Measurements from ENCODE around the gene SCOC. TPM values are rescaled to one million over a fixed set of nuclear protein-coding genes. Genes with fewer than 3 reads are reported as not detected.

The SCOC gene
- total and polyA plus RNA-seq, 10 of the 15 experiments (the other 5 are each of a cell fraction or from before 2014, with no cell fraction given), result 28.2 to 154 (median 54.0) TPM

DNA sequence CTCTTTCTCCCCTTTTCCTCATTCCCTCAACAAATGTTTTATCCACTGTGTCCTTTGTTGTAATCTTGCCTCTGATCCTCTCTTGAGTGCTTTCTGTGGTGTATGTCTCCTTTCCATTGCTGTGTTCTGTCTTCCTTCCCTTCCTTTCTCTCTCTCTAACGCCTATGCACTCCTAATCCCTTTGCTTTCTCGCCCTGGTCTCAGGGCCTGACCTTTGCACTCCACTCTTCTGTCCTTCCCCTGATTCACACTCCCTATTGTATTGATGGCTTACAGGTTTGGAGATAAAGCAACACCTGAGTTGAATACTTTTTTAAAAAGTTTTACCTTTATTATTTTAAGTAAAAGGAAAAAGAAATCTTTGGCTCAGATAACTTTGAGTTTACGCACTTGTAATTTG lies 15.6 kb upstream of the SCOC start:
- ATAC-seq (no peak), DNase-seq (ENCODE audit: low read depth, low spot score) (no peak), FAIRE-seq (no peak)
- ChIA-PET CTCF (interaction anchor here (4.4 to 5.9 kb wide), 3 partner anchors 18 to 493 kb away, joined by 31 to 88 read pairs (median 86); partner anchors contain the start of gene SCOC), SMC1A (ENCODE audit: uncharacterized antibody, unreplicated experiment) (no interaction called here), RAD21 (ENCODE audit: unreplicated experiment) (interaction anchor here (0.6 kb wide), 1 partner anchor 252 kb away, joined by 3 read pairs; no protein-coding TSS in a partner anchor), POLR2A (no interaction called here)
- H3K36me3 ChIP-seq (ENCODE audit: control insufficient read depth in 2 of 2, insufficient read depth in 2 of 2, low read length in 1 of 2), result no peaks in the 10 kb centered on the region
- H3K9ac ChIP-seq (ENCODE audit: control insufficient read depth, insufficient read depth, low read length), result no peak overlapping the region
- H4K20me1 ChIP-seq (ENCODE audit: control insufficient read depth, insufficient read depth), result no peaks in the 10 kb centered on the region
- H3K4me2 ChIP-seq (ENCODE audit: control insufficient read depth, insufficient read depth), result no peak overlapping the region
- no peaks in the 10 kb centered on the region for H3K27me3 ChIP-seq (replicated peaks in 1 of 2; ENCODE audit: control insufficient read depth in 2 of 2, insufficient read depth in 2 of 2, low read length in 1 of 2)
- no TSS peak for BruUV-seq (replicated peaks)
- no peaks in the 10 kb centered on the region for H3K79me2 ChIP-seq (ENCODE audit: control insufficient read depth, insufficient read depth, low read length)
- H3K27ac ChIP-seq (ENCODE audit: control insufficient read depth, insufficient read depth), result no peak overlapping the region
- intact Hi-C loops (cut with micrococcal nuclease; ENCODE audit: unreplicated experiment) (no loop called here), in situ Hi-C loops (cut with MboI) (loop anchor here (5.0 kb wide), 1 partner anchor 254 kb away; no protein-coding TSS in a partner anchor)
- H3K9me3 ChIP-seq (replicated peaks; ENCODE audit: control insufficient read depth, insufficient read depth, low read length), result no peaks in the 10 kb centered on the region
- no peak overlapping the region for H3K4me3 ChIP-seq
- no peaks in the 10 kb centered on the region for H3K4me1 ChIP-seq (ENCODE audit: control insufficient read depth, insufficient read depth, low read length)
- TF ChIP-seq, protein P1, sequence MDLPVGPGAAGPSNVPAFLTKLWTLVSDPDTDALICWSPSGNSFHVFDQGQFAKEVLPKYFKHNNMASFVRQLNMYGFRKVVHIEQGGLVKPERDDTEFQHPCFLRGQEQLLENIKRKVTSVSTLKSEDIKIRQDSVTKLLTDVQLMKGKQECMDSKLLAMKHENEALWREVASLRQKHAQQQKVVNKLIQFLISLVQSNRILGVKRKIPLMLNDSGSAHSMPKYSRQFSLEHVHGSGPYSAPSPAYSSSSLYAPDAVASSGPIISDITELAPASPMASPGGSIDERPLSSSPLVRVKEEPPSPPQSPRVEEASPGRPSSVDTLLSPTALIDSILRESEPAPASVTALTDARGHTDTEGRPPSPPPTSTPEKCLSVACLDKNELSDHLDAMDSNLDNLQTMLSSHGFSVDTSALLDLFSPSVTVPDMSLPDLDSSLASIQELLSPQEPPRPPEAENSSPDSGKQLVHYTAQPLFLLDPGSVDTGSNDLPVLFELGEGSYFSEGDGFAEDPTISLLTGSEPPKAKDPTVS (IDR thresholded peaks at IDR 0.05; ENCODE audit: low read depth, low read length), result no peak
- TF ChIP-seq CREM (IDR thresholded peaks at IDR 0.05; ENCODE audit: low read depth), result no peak
- TF ChIP-seq TCF12 (IDR thresholded peaks at IDR 0.05; ENCODE audit: low read depth, low read length), result no peak
- TF ChIP-seq PML (IDR thresholded peaks at IDR 0.05; ENCODE audit: low read length), result no peak
- TF ChIP-seq SMC3 (IDR thresholded peaks at IDR 0.05; ENCODE audit: borderline replicate concordance, low read length), result no peak
- no peak for TF ChIP-seq REST (IDR thresholded peaks at IDR 0.05; ENCODE audit: low read depth, low read length)
- 32% methylated on average over 3 of the region's 3 CpGs for WGBS (ENCODE audit: insufficient coverage, insufficient replicate concordance, low lambda C conversion rate, missing lambda C conversion rate)
- H2AFZ ChIP-seq (ENCODE audit: control insufficient read depth, low read depth, low read length), result no peak overlapping the region

All from GM12878 (cell line).